Activated CD8-positive, alpha-beta T cell treated with anti-CD3 and anti-CD28 coated beads for 36 hours (primary cell): ENCODE measurements around the gene NDUFA12. TPM values are rescaled to one million over a fixed set of nuclear protein-coding genes. Genes with fewer than 3 reads are reported as not detected.

Experiments
- ATAC-seq: fragments of 200-7000 bp; cut with Tn5 transposase; one replicate; pipeline ENCODE4 v1.10.0; 2021; ENCODE audit warnings: mild to moderate bottlenecking, moderate library complexity
- CTCF ChIA-PET: fragments of 350-600 bp; sonication (Branson Sonifier 250); formaldehyde crosslinking; loops from one replicate; lab custom pipeline; 2021; ENCODE audit warnings: antibody characterized with exemption; lab: Charles Lee
- POLR2A ChIA-PET: fragments of 350-600 bp; sonication (Branson Sonifier 250); formaldehyde crosslinking; loops from one replicate; lab custom pipeline; 2021; ENCODE audit warnings: antibody characterized with exemption; lab: Charles Lee
- DNase-seq: peaks from one replicate; pipeline ENCODE4 v3.0.0-alpha.2; 2020
- H3K27ac Mint-ChIP-seq: one replicate; pipeline ENCODE4 v1.8.0; 2021; ENCODE audit warnings: mild to moderate bottlenecking, mixed read lengths
- H3K27me3 Mint-ChIP-seq: one replicate; pipeline ENCODE4 v1.8.0; 2021; ENCODE audit warnings: mixed read lengths
- H3K36me3 Mint-ChIP-seq: one replicate; pipeline ENCODE4 v1.8.0; 2021; ENCODE audit warnings: low read depth, mixed read lengths
- H3K4me1 Mint-ChIP-seq: one replicate; pipeline ENCODE4 v1.8.0; 2021; ENCODE audit warnings: low read depth, mixed read lengths
- H3K4me3 Mint-ChIP-seq: one replicate; pipeline ENCODE4 v1.8.0; 2021; ENCODE audit warnings: mild to moderate bottlenecking, moderate library complexity, mixed read lengths
- H3K9me3 Mint-ChIP-seq: one replicate; pipeline ENCODE4 v1.8.0; 2021; ENCODE audit warnings: mixed read lengths
- CTCF ChIP-seq: fragments of 200-600 bp; IDR thresholded peaks from one replicate; pipeline ENCODE4 v1.8.0; 2022; ENCODE audit warnings: antibody characterized with exemption, mild to moderate bottlenecking
- intact Hi-C: fragments of 100-400 bp; cut with micrococcal nuclease; formaldehyde crosslinking; loops from one replicate; pipeline ENCODE4 v1.10.0; 2022
- total RNA-seq, 2 experiments: library from RNA; stranded (reverse); gene quantifications; one replicate each; pipeline ENCODE4 v1.2.3, GENCODE V29; 2021

NDUFA12 gene
- total RNA-seq, 2 experiments from 2014 or later: 123 to 128 TPM

GRCh38 chr12:94952325-94952724 lies 51.2 kb downstream of the NDUFA12 start:
- intact Hi-C loops: no loop called here
- Mint-ChIP-seq H3K27me3 (peaks cover 36% of the 10 kb centered on the region), H3K27ac (no peak overlapping the region), H3K4me3 (no peak overlapping the region), H3K4me1 (peaks cover 11% of the 10 kb centered on the region), H3K36me3 (no peaks in the 10 kb centered on the region), H3K9me3 (no peaks in the 10 kb centered on the region)
- DNase-seq: no peak
- POLR2A ChIA-PET: no interaction called here
- CTCF ChIA-PET: interaction anchor here (0.9 kb wide), 1 partner anchor 30 kb away, joined by 3 read pairs; no protein-coding TSS in a partner anchor
- ATAC-seq: no peak
- TF ChIP-seq CTCF: no peak

- Mint-ChIP-seq H3K9me3 (no peaks in the 10 kb centered on the region), H3K36me3 (no peaks in the 10 kb centered on the region), H3K27ac (no peak overlapping the region), H3K4me3 (no peak overlapping the region), H3K4me1 (peaks cover 11% of the 10 kb centered on the region), H3K27me3 (peaks cover 37% of the 10 kb centered on the region)
- ChIA-PET CTCF (no interaction called here), POLR2A (no interaction called here)
- no peak for ATAC-seq
- intact Hi-C loops: no loop called here
- DNase-seq: no peak
- TF ChIP-seq CTCF: no peak
Measured at GRCh38 chr12:94951071-94951934, 52.2 kb downstream of the NDUFA12 start.

GRCh38 chr12:94948232-94948810 lies 55.2 kb downstream of the NDUFA12 start:
- H3K9me3 Mint-ChIP-seq: peaks cover 8% of the 10 kb centered on the region
- H3K27me3 Mint-ChIP-seq: peaks cover 33% of the 10 kb centered on the region
- ChIA-PET CTCF (interaction anchor here (0.7 kb wide), 1 partner anchor 73 kb away, joined by 3 read pairs; no protein-coding TSS in a partner anchor), POLR2A (no interaction called here)
- peaks cover 9% of the 10 kb centered on the region for H3K4me1 Mint-ChIP-seq
- TF ChIP-seq CTCF: no peak
- H3K36me3 Mint-ChIP-seq: peaks cover 8% of the 10 kb centered on the region
- DNase-seq (no peak), ATAC-seq (no peak)
- H3K4me3 Mint-ChIP-seq: no peak overlapping the region
- intact Hi-C loops: no loop called here
- H3K27ac Mint-ChIP-seq: no peak overlapping the region

- H3K27ac Mint-ChIP-seq: peak overlapping the region; percentile 13
- peaks cover 12% of the 10 kb centered on the region for H3K27me3 Mint-ChIP-seq
- POLR2A ChIA-PET: interaction anchor here (0.7 kb wide), 1 partner anchor 265 kb away, joined by 4 read pairs; no protein-coding TSS in a partner anchor
- H3K9me3 Mint-ChIP-seq: peaks cover 8% of the 10 kb centered on the region
- peaks cover 28% of the 10 kb centered on the region for H3K4me1 Mint-ChIP-seq
- no peak for TF ChIP-seq CTCF
- intact Hi-C loops: no loop called here
- no peak overlapping the region for H3K4me3 Mint-ChIP-seq
- H3K36me3 Mint-ChIP-seq: peaks cover 8% of the 10 kb centered on the region
- ATAC-seq: no peak
- CTCF ChIA-PET: no interaction called here
- peak; percentile 44 for DNase-seq
Measured at GRCh38 chr12:94942663-94943062, 60.8 kb downstream of the NDUFA12 start.

- Mint-ChIP-seq H3K9me3 (peaks cover 8% of the 10 kb centered on the region), H3K4me3 (no peak overlapping the region), H3K36me3 (peaks cover 8% of the 10 kb centered on the region), H3K27ac (peak overlapping the region; percentile 28), H3K27me3 (peaks cover 8% of the 10 kb centered on the region), H3K4me1 (peaks cover 28% of the 10 kb centered on the region)
- DNase-seq (peak; percentile 79), ATAC-seq (peak; percentile 92)
- ChIA-PET POLR2A (interaction anchor here (0.6 to 0.7 kb wide), 2 partner anchors 53 to 62 kb away, joined by 3 read pairs; partner anchors contain the start of gene NDUFA12), CTCF (no interaction called here)
- intact Hi-C loops: no loop called here
- no peak for TF ChIP-seq CTCF
Measured at GRCh38 chr12:94941440-94941862, 62.0 kb downstream of the NDUFA12 start.
